MG63 (cell line): Measurements from ENCODE around the gene NTRK3. TPM values are rescaled to one million over a fixed set of nuclear protein-coding genes. Genes with fewer than 3 reads are reported as not detected.

Experiments
- DNase-seq: peaks from one replicate; pipeline ENCODE4 v3.0.0-alpha.2; 2020
- H3K27me3 ChIP-seq: fragments of 250-450 bp; sonication (Bioruptor Pico); 2 replicates; pipeline ENCODE4 v1.5.1; 2020; ENCODE audit warnings: mild to moderate bottlenecking, moderate library complexity
- H3K36me3 ChIP-seq: fragments of 250-450 bp; sonication (Bioruptor Pico); 2 replicates; pipeline ENCODE4 v1.5.1; 2020; ENCODE audit warnings: mild to moderate bottlenecking, moderate library complexity
- H3K4me3 ChIP-seq: fragments of 250-450 bp; sonication (Bioruptor Pico); 2 replicates; pipeline ENCODE4 v1.5.1; 2020; ENCODE audit warnings: mild to moderate bottlenecking, moderate library complexity
- H3K9me3 ChIP-seq: fragments of 250-450 bp; sonication (Bioruptor Pico); 2 replicates; pipeline ENCODE4 v1.5.1; 2020; ENCODE audit warnings: mild to moderate bottlenecking, moderate library complexity
- total RNA-seq: library from RNA; depleted of rRNA; stranded (reverse); fragments of >200 nt; shearing (Covaris generic); gene quantifications from 2 replicates; pipeline ENCODE4 v1.2.3, GENCODE V29; 2014; ENCODE audit warnings: low replicate concordance

The NTRK3 gene
- total RNA-seq, 1 experiment from 2014 or later, result 4.0 TPM

DNA sequence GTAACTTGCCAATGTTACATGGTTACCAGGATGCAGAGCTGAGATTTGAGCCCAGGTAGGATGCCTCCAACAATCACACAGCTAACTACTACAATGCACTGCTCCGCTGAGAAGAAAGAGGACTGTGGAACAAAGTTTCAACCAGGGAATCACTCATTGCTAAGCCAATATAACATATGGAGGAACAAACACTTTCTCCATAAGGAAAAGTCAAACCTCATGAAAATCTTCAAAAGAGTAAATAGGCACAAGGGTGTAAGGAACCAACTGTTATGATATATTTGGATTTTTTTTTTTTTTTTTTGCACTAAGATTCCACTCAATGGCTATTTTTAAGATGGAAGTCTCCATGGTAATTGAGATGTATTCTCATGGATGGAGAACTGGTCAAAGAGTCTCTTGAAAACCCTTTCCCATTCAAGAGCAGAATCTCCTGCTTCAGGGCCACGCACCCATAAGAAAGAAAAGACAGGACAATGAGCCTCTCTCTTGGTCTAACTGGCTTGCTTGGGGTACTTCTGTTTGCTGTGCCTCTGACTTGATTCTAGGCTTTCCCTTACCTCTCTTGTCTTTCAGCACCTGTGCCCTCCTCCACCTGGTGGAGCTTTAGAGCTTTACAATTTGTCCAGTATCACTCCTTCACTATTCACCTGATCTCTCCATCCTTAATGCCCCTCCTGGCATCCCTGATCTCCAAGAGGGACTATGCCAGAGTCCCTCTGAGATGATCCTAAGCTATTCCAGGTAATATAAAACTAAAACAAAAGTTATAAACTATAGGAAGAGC is 252.8 kb downstream of the NTRK3 start:
- DNase-seq, result no peak
- Histone ChIP-seq H3K4me3 (no peak overlapping the region), H3K27me3 (no peaks in the 10 kb centered on the region), H3K36me3 (no peaks in the 10 kb centered on the region), H3K9me3 (no peaks in the 10 kb centered on the region)

DNA sequence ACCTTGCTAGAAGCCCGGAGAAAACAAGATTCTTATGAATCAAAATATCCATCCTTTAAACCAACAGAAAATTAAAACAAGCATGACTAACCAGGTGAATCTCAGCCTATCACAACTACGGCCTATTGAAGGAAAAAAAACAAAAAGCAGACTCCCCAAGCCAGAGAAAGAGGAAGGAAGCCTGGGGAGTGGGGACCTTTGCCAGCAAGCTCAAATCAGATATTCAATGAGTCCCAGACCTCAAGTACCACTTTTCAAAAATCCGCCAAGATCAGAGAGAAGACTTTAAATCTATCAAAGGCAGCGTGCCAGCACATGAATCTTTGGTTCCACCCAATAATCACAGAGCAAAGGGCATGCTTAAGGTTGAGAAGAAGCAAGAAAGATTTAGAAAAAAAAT is 253.8 kb downstream of the NTRK3 start:
- Histone ChIP-seq H3K4me3 (no peak overlapping the region), H3K36me3 (no peaks in the 10 kb centered on the region), H3K9me3 (no peaks in the 10 kb centered on the region), H3K27me3 (no peaks in the 10 kb centered on the region)
- no peak for DNase-seq

DNA sequence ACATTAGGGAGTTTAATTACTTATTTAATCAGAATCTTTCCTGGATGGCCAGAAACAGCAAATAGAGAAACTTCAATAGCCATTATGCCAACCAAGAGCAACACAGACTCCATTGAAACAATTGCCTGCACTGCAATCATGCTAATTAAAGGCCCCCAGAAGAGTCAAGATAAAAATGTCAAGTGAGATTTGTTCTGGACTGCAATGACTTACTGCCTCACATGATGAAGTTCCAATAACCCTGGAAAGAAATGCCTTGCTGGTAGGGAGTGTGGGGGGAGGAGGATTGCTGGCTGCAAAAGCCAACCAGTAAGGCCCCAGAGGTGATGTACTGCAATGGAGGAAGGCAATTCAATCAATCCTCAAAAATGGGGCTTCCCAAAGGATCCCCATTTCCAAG is 257.9 kb downstream of the NTRK3 start:
- H3K9me3 ChIP-seq, result no peaks in the 10 kb centered on the region
- DNase-seq, result no peak
- no peaks in the 10 kb centered on the region for H3K36me3 ChIP-seq
- no peak overlapping the region for H3K4me3 ChIP-seq
- no peaks in the 10 kb centered on the region for H3K27me3 ChIP-seq

GRCh38 chr15:87986776-87987175 is 269.8 kb downstream of the NTRK3 start:
- H3K27me3 ChIP-seq, result no peaks in the 10 kb centered on the region; the same call in 1 of the 2 replicates
- no peak for DNase-seq
- no peaks in the 10 kb centered on the region for H3K9me3 ChIP-seq
- H3K36me3 ChIP-seq, result no peaks in the 10 kb centered on the region
- H3K4me3 ChIP-seq, result no peak overlapping the region

- Histone ChIP-seq H3K4me3 (no peak overlapping the region), H3K27me3 (no peaks in the 10 kb centered on the region; the same call in 1 of the 2 replicates), H3K9me3 (no peaks in the 10 kb centered on the region), H3K36me3 (no peaks in the 10 kb centered on the region)
- DNase-seq, result no peak
Observed at GRCh38 chr15:87985451-87985850, 271.1 kb downstream of the NTRK3 start.

GRCh38 chr15:87981969-87982368 is 274.6 kb downstream of the NTRK3 start:
- H3K9me3 ChIP-seq, result no peaks in the 10 kb centered on the region
- no peaks in the 10 kb centered on the region for H3K36me3 ChIP-seq
- DNase-seq, result no peak
- no peak overlapping the region for H3K4me3 ChIP-seq
- H3K27me3 ChIP-seq, result no peaks in the 10 kb centered on the region

- DNase-seq, result no peak
- no peaks in the 10 kb centered on the region for H3K9me3 ChIP-seq
- H3K27me3 ChIP-seq, result no peaks in the 10 kb centered on the region
- H3K36me3 ChIP-seq, result no peaks in the 10 kb centered on the region
- H3K4me3 ChIP-seq, result no peak overlapping the region
Observed at GRCh38 chr15:87977907-87978306, 278.6 kb downstream of the NTRK3 start.

DNA sequence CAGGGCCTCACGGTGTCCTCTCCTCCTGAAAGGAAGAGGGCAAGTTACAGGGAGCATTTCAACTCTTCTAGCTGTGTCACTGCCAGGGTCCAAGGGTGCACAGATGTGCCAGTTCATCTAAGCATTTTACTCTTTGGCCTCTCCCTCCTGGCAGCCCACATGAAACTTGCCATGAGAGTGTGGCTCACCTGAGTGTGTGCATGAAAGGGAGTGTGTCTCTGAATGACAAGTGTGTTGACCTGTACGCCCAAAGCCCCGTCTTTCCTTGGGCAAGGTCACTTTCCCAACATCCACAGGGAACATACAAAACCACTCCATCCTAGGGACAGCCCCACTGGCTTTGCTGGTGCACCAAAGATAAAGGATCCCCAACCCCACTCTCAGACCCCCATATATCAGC is 280.0 kb downstream of the NTRK3 start:
- Histone ChIP-seq H3K27me3 (no peaks in the 10 kb centered on the region), H3K9me3 (no peaks in the 10 kb centered on the region), H3K4me3 (no peak overlapping the region), H3K36me3 (no peaks in the 10 kb centered on the region)
- no peak for DNase-seq

- DNase-seq, result no peak
- Histone ChIP-seq H3K4me3 (no peak overlapping the region), H3K36me3 (no peaks in the 10 kb centered on the region), H3K27me3 (no peaks in the 10 kb centered on the region), H3K9me3 (no peaks in the 10 kb centered on the region)
Observed at GRCh38 chr15:87973501-87974215, 282.9 kb downstream of the NTRK3 start.

- no peak for DNase-seq
- H3K4me3 ChIP-seq, result no peak overlapping the region
- no peaks in the 10 kb centered on the region for H3K36me3 ChIP-seq
- no peaks in the 10 kb centered on the region for H3K27me3 ChIP-seq
- no peaks in the 10 kb centered on the region for H3K9me3 ChIP-seq
Observed at GRCh38 chr15:87971076-87971475, 285.5 kb downstream of the NTRK3 start.

DNA sequence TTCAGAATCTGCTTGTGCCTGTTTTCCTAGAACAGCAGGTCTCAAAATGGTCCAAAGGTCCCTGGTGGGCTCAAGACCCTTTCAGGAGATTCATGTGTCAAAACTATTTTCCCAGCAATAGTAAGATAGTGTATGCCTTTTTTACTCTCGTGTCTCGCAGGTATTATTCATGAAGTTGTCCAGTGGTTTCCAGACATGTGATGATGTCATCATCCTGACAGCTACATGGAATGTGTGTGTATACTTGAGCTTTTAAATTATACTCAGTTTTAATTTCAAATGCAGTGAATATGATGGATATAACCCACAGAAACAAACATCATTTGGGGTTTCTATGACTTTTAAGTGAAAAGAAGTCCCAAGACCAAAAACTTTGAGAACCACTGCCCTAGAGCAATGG is 288.6 kb downstream of the NTRK3 start:
- H3K4me3 ChIP-seq, result no peak overlapping the region
- DNase-seq, result no peak
- H3K9me3 ChIP-seq, result no peaks in the 10 kb centered on the region
- H3K36me3 ChIP-seq, result no peaks in the 10 kb centered on the region
- H3K27me3 ChIP-seq, result no peaks in the 10 kb centered on the region

GRCh38 chr15:87965304-87965703 is 291.2 kb downstream of the NTRK3 start:
- no peaks in the 10 kb centered on the region for H3K36me3 ChIP-seq
- no peak for DNase-seq
- no peaks in the 10 kb centered on the region for H3K9me3 ChIP-seq
- H3K4me3 ChIP-seq, result no peak overlapping the region
- no peaks in the 10 kb centered on the region for H3K27me3 ChIP-seq

DNA sequence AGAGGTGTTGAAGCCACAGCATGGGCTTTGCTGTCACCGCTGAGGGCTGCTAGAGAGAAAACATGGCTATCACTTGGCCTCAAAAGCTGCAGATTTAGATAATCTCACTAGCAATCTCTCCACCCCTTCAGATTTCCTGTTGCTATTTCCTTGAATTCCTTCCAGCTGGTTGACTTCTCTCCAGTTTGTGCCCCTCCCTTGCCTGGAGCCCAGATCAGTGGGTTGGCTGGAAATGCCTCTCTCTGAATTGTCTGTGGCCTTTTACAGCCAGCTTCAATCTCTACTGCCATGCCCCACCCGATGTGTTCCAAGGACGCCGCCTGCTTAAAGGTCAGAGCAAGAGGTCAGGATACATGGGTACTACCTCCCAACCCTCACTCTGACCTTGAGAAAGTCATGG is 294.1 kb downstream of the NTRK3 start:
- no peak overlapping the region for H3K4me3 ChIP-seq
- H3K36me3 ChIP-seq, result no peaks in the 10 kb centered on the region
- H3K27me3 ChIP-seq, result no peaks in the 10 kb centered on the region
- no peak for DNase-seq
- H3K9me3 ChIP-seq, result no peaks in the 10 kb centered on the region

- Histone ChIP-seq H3K36me3 (no peaks in the 10 kb centered on the region), H3K27me3 (no peaks in the 10 kb centered on the region)
- DNase-seq, result no peak
Observed at GRCh38 chr15:87961851-87962420, 294.6 kb downstream of the NTRK3 start.

DNA sequence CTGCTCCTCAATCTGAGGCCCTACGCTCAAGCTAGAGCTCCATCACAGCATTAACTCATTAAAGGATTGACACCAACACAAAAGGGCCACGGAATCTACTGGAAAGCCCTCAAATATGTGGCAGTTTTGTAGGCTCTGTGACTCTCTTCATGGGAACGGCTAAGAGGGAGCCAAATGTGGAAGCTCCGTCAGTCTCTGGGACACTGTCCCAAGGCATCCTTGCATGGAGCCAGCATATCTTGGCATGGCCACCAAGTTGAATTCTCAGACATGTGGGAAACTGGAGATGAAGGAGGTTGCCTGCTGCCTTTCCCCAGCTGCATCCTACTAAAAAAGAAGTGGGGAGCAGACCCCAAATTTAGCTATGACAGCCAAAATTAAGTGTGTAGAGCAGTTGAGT is 296.9 kb downstream of the NTRK3 start:
- Histone ChIP-seq H3K36me3 (no peaks in the 10 kb centered on the region), H3K4me3 (no peak overlapping the region), H3K9me3 (no peaks in the 10 kb centered on the region), H3K27me3 (no peaks in the 10 kb centered on the region)
- DNase-seq, result no peak

More at GRCh38 chr15:87961851-87962420, 294.6 kb downstream of the NTRK3 start:
- Histone ChIP-seq H3K9me3 (no peaks in the 10 kb centered on the region), H3K4me3 (no peak overlapping the region)

GRCh38 chr15:87959080-87959479 is 297.5 kb downstream of the NTRK3 start:
- H3K27me3 ChIP-seq, result no peaks in the 10 kb centered on the region
- no peak for DNase-seq
- H3K36me3 ChIP-seq, result no peaks in the 10 kb centered on the region
- H3K4me3 ChIP-seq, result no peak overlapping the region
- no peaks in the 10 kb centered on the region for H3K9me3 ChIP-seq

GRCh38 chr15:87955284-87955909 is 301.1 kb downstream of the NTRK3 start:
- Histone ChIP-seq H3K4me3 (no peak overlapping the region), H3K9me3 (no peaks in the 10 kb centered on the region), H3K27me3 (no peaks in the 10 kb centered on the region), H3K36me3 (no peaks in the 10 kb centered on the region)
- DNase-seq, result no peak
